ENCODE measurements around the gene MAGEB3. TPM values are rescaled to one million over a fixed set of nuclear protein-coding genes. Genes with fewer than 3 reads are reported as not detected.
"Not testable (repeated sequence)": the region's sequence is repeated elsewhere in the genome, so short reads cannot be mapped to it uniquely, and the experiment has no call there.

Gene MAGEB3
- not detected for total RNA-seq
- long read RNA-seq: 0 reads

GRCh38 chrX:30230395-30230794 is at the start of gene MAGEB3:
TSS of gene MAGEB3 (plus strand) at chrX:30230657. CDS start at chrX:30235925, 5,268 bp downstream.
- H3K4me1 ChIP-seq: no peaks in the 10 kb centered on the region
- TF ChIP-seq CTCF (IDR thresholded peaks at IDR 0.05): no peak
- no peak for DNase-seq
- H3K36me3 ChIP-seq: no peaks in the 10 kb centered on the region
- no peaks in the 10 kb centered on the region for H3K27me3 ChIP-seq
- no peak within 1 kb of the TSS for H3K4me3 ChIP-seq
- ATAC-seq: no peak
- no peaks in the 10 kb centered on the region for H3K9me3 ChIP-seq
- intact Hi-C loops (cut with DNase I): no loop called here
- H3K27ac ChIP-seq: no peak within 1 kb of the TSS

- intact Hi-C loops (cut with DNase I): no loop called here
- TF ChIP-seq CTCF (IDR thresholded peaks at IDR 0.05): no peak
These were observed 49.1 kb upstream of the MAGEB3 start for GRCh38 chrX:30181353-30181752.

GRCh38 chrX:30183554-30183953 is 46.9 kb upstream of the MAGEB3 start:
- intact Hi-C loops (cut with DNase I): no loop called here
- DNase-seq: no peak
- ATAC-seq: no peak
- no peaks in the 10 kb centered on the region for H3K36me3 ChIP-seq
- H3K4me3 ChIP-seq: no peak overlapping the region
- H3K4me1 ChIP-seq: no peaks in the 10 kb centered on the region
- no peaks in the 10 kb centered on the region for H3K27me3 ChIP-seq
- TF ChIP-seq CTCF (IDR thresholded peaks at IDR 0.05): no peak
- no peaks in the 10 kb centered on the region for H3K9me3 ChIP-seq
- H3K27ac ChIP-seq: no peak overlapping the region

More at GRCh38 chrX:30181353-30181752, 49.1 kb upstream of the MAGEB3 start:
- Histone ChIP-seq H3K27ac (no peak overlapping the region), H3K4me3 (no peak overlapping the region), H3K27me3 (no peaks in the 10 kb centered on the region), H3K36me3 (no peaks in the 10 kb centered on the region), H3K4me1 (no peaks in the 10 kb centered on the region), H3K9me3 (no peaks in the 10 kb centered on the region)
- no peak for DNase-seq
- no peak for ATAC-seq

- DNase-seq (no peak), ATAC-seq (no peak)
- H3K9me3 ChIP-seq: no peaks in the 10 kb centered on the region
- H3K27ac ChIP-seq: no peak overlapping the region
- intact Hi-C loops (cut with DNase I): no loop called here
- H3K4me1 ChIP-seq: no peaks in the 10 kb centered on the region
- no peak for TF ChIP-seq CTCF (IDR thresholded peaks at IDR 0.05)
- no peaks in the 10 kb centered on the region for H3K27me3 ChIP-seq
- H3K4me3 ChIP-seq: no peak overlapping the region
- no peaks in the 10 kb centered on the region for H3K36me3 ChIP-seq
These were observed 40.0 kb upstream of the MAGEB3 start for GRCh38 chrX:30190426-30190825.

- H3K9me3 ChIP-seq; DNase-seq; H3K4me3 ChIP-seq; intact Hi-C loops (cut with DNase I); H3K27ac ChIP-seq; H3K4me1 ChIP-seq; ATAC-seq; H3K36me3 ChIP-seq; H3K27me3 ChIP-seq: not testable (repeated sequence)
These were observed 36.5 kb upstream of the MAGEB3 start for GRCh38 chrX:30193910-30194309.

- H3K9me3 ChIP-seq: no peaks in the 10 kb centered on the region
- no peak overlapping the region for H3K27ac ChIP-seq
- DNase-seq (no peak), ATAC-seq (no peak)
- intact Hi-C loops (cut with DNase I): no loop called here
- H3K4me3 ChIP-seq: no peak overlapping the region
- H3K36me3 ChIP-seq: no peaks in the 10 kb centered on the region
- H3K4me1 ChIP-seq: no peaks in the 10 kb centered on the region
- H3K27me3 ChIP-seq: no peaks in the 10 kb centered on the region
- peak; percentile 8 for TF ChIP-seq CTCF (IDR thresholded peaks at IDR 0.05)
These were observed 34.1 kb upstream of the MAGEB3 start for GRCh38 chrX:30196322-30196721.
